Choroid plexus epithelial cell (primary cell): ENCODE data around the gene REXO1.

Experiments
- DNase-seq: peaks from one replicate; pipeline ENCODE4 v3.0.0-alpha.2; 2010; ENCODE audit warnings: low read depth
- H3K4me3 ChIP-seq: 2 replicates; pipeline ENCODE4 v1.5.1; 2011; ENCODE audit warnings: low read depth, mild to moderate bottlenecking, control low read depth, low read length, moderate library complexity
- TF ChIP-seq, protein P1 (sequence below): conservative IDR thresholded peaks from 2 replicates; pipeline ENCODE4 v1.5.1; 2011; ENCODE audit warnings: low read depth, mild to moderate bottlenecking, control low read depth, inconsistent platforms, low read length, moderate library complexity

Gene REXO1

DNA sequence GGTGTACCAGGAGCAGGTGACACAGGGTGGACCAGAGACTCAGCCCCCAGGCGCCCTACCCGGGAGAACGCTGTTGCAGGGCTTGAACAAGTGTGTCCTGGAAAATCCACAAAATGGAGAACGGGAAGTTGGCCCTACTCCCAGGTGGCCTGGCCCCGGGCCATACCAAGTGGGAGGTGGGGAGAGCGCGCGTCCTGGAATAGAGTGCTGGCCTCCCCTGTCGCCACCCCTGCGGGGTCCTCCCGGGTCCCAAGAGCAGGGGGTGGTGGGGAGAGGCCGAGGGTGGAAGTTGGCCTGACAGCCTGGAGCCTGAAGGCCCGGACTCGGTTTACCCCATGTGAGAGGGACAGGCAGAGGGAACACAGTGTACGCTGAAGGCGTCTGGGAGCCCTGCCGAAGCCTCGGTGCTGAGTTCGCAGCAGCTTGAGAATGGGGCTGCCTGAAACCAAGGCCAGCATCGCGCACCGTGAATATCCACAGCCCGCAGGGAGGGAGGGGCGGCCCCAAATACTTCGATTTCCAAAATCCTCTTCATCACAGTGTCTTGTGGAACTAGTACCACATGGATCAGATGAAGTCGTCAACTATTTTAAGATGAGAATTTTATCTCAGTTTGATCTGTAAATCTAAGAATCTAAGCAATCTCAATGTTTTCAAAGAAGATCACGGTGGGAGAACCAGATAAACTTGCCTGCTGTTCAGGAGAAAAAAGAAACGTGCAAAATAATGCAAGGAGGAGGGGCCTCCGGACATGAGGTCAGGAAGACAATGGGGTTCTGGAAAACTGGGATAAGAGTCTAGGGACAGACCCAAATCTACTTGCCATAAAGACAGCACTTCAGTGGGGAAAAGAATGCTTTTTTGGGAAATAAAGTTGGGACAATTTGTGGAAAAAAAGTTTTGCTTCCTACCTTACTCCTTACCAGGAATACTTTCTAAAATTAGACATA, 25.5 kb upstream of the REXO1 start:
- DNase-seq, result no peak
- H3K4me3 ChIP-seq, result no peak overlapping the region
- TF ChIP-seq, protein P1, sequence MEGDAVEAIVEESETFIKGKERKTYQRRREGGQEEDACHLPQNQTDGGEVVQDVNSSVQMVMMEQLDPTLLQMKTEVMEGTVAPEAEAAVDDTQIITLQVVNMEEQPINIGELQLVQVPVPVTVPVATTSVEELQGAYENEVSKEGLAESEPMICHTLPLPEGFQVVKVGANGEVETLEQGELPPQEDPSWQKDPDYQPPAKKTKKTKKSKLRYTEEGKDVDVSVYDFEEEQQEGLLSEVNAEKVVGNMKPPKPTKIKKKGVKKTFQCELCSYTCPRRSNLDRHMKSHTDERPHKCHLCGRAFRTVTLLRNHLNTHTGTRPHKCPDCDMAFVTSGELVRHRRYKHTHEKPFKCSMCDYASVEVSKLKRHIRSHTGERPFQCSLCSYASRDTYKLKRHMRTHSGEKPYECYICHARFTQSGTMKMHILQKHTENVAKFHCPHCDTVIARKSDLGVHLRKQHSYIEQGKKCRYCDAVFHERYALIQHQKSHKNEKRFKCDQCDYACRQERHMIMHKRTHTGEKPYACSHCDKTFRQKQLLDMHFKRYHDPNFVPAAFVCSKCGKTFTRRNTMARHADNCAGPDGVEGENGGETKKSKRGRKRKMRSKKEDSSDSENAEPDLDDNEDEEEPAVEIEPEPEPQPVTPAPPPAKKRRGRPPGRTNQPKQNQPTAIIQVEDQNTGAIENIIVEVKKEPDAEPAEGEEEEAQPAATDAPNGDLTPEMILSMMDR, result no peak

DNA sequence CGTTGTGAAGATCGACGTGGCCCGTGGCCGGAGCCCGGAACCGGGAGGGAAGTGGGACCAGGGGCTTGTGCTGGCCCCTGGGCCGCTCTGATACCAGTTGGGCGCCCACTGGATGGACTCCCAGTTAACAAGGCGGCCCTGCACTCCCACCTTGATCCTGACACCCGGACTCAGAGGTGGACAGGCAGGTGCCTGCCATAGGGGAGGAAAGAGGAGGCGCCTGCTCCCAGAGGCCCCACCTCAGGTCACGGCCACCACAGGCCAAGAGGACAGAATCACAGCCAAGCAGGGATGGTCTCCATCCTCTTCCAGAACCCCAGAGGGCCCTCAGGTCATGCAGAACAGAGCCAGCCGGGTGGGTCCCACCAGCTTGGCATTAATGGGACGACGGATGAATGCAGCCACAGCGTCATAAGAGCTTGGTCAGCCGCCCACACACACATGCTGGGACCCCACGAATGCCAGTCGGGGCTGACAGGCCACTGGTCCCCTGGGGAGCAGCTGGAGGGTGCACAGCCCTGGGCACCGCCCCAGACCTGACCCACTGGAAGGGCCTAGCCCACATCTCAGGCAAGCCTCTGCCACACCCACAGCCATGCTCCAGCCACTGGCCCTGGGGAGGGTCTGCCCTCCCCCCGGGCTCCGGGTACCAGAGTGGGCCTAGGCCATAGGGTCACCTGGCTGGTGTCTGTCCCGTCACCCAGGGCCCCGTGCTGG, 24.7 kb upstream of the REXO1 start:
- DNase-seq, result no peak

GRCh38 chr19:1871630-1872029, 23.3 kb upstream of the REXO1 start:
- DNase-seq, result no peak
- TF ChIP-seq, protein P1, result no peak
- H3K4me3 ChIP-seq, result no peak overlapping the region

More for the DNA sequence above, 24.7 kb upstream of the REXO1 start:
- no peak overlapping the region for H3K4me3 ChIP-seq
- TF ChIP-seq, protein P1, result no peak

- DNase-seq, result no peak
- TF ChIP-seq, protein P1, result no peak
- H3K4me3 ChIP-seq, result no peak overlapping the region
Observed at GRCh38 chr19:1871140-1871597, 22.9 kb upstream of the REXO1 start.

DNA sequence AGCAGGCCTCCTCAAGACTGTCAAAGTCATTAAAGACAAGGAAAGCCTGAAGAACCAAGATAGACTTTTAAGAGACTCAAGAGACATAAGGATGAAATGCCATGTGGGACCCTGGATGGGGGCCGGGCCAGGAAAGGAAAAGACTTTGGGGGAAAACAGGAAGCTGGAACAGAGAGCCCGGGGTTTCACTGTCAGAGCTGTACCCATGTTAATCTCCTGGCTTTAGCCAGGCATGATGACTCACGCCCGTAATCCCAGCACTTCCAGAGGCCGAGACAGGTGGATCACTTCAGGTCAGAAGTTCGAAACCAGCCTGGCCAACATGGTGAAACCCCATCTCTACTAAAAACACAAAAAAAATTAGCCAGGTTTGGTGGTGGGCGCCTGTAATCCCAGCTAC, 20.7 kb upstream of the REXO1 start:
- no peak overlapping the region for H3K4me3 ChIP-seq
- TF ChIP-seq, protein P1, result no peak

DNA sequence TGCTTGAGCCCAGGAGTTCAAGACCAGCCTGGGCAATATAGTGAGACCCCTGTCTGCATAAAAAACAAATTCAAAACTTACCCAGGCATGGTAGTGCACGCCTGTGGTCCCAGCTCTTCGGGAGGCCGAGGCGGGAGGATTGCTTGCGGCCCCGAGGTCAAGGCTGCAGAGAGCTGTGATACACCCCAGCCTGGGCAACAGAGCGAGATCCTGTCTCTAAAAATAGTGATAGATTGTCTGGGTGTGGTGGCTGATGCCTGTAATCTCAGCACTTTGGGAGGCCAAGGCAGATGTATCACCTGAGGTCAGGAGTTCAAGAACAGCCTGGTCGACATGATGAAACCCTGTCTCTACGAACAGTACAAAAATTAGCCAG, 19.1 kb upstream of the REXO1 start:
- TF ChIP-seq, protein P1, result no peak
- no peak overlapping the region for H3K4me3 ChIP-seq
- DNase-seq, result no peak

More for the DNA sequence above, 20.7 kb upstream of the REXO1 start:
- no peak for DNase-seq
